Stimulated activated CD4-positive, alpha-beta T cell treated with anti-CD3 and anti-CD28 coated beads, Interleukin-12 subunit alpha, Interleukin-12 subunit beta, amount 100 ng/mL, for 24 hours (primary cell): ENCODE data around the gene PRL.

Experiments
- DNase-seq, 2 experiments: peaks; one replicate each; pipeline ENCODE4 v3.0.0-alpha.2; 2020; ENCODE audit warnings: low read depth in 2 of 2

Gene PRL

DNA sequence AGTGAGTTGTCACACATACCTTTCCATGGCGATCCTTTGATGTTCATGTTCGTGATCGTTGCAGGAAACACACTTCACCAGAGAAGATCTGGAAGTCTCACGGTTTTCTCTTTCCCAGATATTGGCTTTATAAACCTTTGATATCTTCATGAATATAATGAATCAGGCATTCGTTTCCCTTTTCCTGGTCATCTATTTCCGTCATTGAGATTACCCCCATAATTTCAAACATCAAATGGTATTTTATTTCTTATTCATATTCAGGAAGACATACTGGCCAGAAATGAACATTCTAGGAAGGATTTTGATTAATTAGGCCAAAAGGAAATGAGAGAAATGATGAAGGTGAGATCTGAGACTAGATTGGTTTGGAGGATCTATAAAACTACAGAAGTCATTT, at the start of gene PRL:
TSS of gene PRL (minus strand) at position 101 of the 400 bp plus-strand sequence. CDS start at position 47, 54 bp downstream.
- DNase-seq: no peak

DNA sequence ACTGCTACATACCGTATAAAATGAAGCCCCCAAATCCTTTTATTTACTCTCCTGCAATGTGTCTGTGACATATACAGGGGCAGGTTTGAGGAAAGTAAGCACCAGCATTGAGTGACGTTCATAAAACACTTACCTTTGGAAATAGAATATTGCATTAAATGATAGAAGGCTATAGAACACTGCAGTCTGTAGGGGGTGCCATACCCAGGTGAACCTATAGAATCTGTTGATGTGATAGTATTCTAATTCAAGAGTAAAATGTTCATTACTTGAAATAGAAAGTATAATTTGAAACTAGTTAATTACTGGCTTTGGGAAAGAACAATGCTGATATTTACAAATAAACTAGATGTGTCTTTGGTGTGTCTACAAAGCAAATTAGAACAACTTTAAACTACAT, 47.0 kb upstream of the PRL start:
- no peak for DNase-seq

DNA sequence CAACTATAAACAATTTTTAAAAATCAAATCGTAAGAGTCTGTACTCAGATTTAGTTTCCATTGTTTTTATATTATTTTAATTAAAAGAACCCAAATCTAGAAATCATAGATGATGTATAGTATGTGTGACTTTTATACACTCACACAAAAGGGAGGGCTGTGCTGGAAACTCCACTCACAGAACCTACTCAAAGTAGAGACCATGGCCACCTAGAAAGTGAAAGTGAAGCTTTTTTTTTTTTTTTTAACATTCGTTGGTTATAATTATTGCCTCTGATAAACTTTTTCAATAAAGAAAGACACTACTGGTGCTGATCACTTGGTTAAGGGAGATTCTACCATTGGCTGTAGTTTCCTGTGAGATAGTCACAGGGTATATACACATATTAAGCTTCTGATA, 37.9 kb upstream of the PRL start:
- DNase-seq: no peak

DNA sequence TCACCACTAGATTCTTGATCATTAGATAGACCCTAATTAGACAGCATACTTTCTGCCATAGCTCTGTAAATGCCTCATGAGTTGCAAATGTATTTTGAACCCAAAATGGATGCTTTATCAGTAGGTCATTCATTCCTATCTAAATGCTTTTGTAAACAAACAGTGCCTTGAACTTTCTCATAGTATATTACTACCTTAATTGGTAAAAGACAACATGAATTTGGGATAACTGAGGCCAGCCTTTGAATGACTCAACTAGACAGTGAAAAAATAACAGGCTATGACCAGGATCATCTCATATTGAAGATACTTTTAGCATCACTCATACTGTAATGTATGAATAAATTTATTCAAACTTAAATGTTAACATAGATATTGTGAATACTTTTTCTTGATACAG, 37.0 kb upstream of the PRL start:
- no peak for DNase-seq

DNA sequence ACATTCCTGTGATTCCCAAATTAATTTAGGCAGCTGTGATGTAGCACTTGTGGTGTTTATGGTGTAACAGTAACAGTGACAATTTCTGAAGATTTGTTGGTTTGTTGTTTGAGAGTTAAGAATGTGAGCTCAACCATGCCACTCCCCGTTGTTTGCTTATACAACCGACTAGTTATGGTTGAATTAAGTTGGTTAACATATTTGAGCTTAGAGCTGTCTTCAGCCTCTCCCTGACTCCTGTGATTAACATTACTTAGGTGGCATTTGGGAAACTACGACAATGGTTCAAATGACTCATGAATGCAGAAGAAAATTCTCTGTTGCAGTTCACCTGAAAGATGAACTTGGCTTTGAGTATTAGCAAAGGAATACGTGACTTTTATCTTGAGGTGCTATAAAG, 35.9 kb upstream of the PRL start:
- DNase-seq: no peak

DNA sequence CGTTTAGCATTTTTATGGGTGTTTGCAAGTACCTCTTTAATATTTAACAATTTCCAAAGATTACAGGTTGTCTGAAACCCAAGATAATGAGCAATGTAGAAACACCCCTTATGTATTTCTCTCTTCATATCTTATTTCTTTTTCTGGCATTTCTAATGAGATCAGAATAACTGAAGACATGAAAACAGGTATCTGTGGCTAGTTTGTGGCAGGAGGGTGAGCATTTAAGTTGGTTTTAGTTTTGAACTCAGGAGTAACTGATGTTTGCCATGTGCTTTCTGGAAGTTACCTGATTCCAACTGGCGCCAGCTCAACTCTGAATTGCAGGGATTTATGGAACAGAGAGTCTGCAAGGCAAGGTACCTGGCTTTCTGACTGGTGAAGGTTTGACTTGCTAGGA, 35.4 kb upstream of the PRL start:
- DNase-seq: no peak

DNA sequence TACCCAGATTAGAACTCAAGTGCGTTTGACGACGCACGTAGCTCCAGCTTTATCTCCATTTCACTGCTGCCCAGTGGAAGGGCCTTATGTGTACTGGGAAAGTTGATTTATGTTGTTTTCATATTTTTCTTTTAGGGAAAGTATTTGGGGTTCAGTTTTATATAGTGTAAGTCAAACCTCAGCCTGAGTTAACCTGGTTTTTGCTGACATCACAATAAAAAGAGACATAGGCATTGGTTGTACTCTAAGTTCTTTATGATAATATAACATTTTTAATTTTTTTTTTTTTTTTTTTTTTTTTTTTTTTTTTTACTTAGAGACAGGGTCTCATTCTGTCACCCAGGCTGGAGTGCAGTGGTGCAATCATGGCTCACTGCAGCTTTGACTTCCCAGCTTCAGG, 34.1 kb upstream of the PRL start:
- no peak for DNase-seq

DNA sequence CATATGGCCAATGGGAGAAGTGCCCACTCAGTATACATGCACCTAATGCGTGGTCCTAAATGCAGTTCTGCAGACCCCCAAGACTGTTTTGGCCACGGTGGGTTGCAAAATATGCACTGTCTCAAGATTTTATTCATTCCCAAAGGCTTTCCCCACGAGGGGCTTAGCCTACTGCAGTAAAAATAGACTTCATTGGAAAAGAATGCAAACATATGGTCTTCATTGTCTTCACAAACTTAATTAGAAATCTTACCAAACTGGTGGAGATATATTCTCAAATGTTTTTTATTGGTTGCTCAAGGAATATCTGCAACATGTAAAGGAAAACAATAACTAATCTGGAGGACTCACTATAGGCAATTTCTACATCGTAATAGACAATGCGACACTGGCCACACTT, 31.6 kb upstream of the PRL start:
- DNase-seq: no peak

DNA sequence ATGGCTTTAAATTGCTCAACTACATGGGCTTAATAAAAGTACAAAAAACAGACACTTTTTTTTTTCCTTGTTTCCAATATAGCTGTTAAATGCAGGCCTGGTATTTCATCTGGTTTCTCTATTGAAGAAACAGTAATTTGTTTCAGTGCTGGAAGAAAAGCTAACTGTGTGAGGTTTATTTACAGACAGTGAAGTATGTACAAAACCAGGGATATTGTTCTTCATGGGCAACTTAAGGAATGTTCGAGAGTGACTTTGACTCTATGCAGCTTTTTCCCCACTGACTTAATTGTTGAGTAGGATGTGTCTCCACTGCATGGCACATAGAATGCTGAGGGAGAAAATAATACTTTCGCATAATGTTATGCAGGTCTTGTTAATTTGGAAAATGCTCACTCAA, 31.0 kb upstream of the PRL start:
- DNase-seq: no peak

DNA sequence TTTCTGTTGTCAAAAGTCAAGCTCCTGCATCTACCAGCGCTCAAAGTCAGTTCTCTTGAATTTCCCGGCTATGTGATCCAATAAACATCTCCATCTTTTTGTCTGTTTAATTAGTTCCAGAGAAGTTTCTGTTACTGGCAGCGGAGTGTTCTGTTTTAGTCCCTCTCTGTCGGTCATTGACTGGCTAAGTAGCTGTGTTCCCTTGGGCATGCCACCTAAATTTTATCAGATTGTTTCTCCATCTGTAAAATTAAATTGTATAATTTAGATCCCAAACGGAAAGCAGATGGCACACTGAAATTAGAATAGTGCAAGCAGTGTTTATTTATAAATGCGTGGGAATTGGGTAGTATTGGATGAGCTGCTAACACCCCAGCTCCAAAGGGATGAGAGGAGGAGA, 29.7 kb upstream of the PRL start:
- no peak for DNase-seq

DNA sequence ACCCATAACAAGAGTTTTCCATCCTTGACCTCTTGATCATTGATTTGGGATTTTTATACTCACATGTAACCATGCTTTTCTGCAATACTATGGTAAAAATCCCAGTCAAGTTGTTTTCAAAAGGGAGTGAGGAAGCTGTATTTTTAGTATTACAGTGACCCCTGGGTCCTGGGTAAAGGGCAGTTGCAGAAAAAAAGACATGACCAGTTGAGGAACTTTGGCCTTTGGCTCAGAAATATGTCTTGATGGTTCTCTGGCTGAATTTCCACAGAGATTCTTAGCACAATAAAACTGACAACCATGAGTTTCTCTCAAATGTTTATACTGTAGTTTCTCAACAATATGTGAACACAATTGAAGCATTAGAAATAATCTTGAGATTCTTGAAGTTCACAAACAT, 28.6 kb upstream of the PRL start:
- DNase-seq: no peak

DNA sequence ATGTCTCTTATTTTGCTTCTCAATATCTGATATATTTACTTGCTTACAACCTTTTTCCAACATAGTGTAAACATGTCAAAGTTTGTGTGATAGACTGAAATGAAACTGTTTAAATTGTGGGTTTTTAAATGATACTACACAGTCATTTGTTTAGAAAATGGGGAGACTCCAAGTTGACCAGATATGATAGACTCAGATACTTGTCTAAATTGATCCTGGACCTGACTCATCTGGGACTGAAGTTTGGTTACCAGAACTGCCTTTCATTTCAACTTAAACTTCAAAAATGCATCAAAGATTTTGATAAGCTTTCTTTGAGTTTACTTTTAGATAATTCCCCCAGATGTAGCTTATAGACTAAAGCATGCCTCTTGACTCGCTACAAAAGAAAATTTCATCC, 27.0 kb upstream of the PRL start:
- DNase-seq: no peak

DNA sequence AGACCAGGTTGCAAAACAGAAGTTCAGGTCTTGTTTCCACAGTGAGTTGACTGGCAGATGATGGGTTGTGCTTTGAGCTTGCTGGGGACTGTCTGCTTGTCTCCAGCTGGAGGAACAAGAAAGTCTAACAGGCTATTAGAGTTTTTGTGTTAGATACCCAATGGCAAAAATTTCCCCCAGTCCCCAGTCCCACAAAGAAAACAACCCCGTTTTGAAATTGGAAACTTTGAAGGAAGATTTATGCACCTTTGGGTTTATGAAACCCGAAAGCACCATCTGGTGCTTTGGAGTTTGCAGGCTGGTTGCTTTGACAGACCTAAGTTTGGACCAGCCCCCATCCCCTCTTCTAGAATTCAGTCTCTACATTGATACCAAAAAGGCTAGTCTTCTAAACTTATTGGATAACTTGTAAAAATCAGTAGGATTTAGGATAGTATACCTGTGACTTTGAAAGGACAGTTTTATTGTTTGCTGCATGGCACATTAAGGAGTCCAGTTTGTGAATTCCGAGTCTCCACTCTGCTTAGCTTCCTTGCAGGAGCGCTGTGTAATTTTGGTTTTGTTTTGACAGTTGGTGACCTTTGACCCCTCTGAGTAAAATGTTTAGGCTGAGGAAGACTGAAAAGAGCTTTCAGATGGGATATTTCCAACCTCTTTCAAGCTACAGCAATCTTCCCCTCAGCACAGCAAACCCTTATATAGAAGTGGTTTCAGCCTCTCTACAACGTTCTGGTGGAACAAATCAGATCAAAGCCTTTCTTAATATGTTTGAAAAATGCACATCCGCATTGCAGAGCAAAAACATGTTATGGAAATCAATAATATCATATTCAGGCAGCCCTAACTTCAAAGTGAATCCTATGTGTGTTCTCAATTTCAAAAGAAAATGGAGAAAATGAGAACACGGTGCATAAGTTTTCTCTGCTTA, 25.5 kb upstream of the PRL start:
- no peak for DNase-seq

DNA sequence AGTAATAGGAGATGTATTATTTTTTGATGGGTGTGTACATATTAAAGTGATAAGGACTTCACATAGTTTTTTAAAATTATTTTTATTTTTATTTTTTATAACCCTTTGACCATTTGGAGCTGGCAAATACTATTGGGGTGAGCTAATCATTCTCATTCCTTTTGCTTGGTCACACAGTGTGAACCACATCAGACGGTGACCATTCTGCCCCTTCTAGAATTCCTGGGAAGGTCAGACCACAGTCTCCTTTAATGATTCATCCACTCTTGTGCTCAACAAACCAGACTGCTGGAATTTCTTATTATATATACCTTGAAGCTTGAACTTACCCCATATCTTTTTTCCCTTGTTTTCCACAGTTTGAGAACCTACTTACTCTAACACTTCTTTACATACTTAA, 23.9 kb upstream of the PRL start:
- DNase-seq: no peak

DNA sequence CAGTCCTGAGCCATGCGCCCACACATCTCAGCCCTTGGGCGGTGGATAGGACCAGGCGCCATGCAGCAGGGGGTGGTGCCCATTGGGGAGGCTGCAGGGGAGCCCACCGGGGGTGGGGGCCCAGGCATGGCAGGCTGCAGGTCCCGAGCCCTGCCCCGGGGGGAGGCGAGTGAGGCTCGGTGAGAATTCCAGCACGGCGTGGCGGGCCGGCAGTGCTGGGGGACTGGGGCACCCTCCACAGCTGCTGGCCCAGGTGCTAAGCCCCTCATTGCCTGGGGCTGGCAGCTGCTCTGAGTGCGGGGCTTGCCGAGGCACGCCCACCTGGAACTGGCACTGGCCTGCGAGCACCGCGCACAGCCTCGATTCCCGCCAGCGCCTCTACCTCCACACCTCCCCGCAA, 21.6 kb upstream of the PRL start:
- DNase-seq: no peak

DNA sequence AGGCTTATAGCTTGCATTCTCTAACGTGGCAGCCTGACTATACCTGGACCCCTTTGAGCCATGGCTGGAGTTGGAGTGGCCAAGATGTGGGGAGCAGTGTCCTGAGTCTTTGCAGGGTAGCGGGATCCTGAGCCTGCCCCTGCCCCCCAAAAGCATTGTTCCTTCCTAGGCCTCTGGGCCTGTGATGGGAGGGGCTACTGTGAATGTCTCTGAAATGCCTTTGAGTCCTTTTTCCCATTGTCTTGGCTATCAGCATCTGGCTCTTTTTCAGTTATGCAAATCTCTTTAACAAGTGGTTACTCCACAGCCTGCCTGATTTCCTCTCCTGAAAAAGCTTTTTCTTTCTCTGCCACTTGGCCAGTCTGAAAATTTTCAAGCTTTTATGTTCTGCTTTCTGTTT, 17.0 kb upstream of the PRL start:
- no peak for DNase-seq

DNA sequence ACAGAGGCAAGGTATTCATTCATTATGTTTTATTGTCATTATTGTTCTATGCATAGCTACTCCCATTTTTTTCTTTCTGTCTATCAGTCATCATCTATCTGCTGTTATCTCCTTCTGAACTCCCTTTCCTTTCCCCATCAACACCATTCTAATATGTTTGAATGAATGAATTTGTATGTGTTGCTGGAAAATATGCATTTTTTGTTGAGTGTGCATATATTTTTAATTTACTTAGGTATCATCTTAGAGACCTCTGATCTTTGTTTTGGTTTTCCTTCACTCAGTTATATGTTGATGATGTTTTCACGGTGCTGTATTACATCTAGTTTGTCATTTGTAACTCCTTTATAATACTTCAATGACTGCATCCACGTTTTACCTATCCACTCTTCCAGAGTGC, 12.1 kb upstream of the PRL start:
- no peak for DNase-seq

DNA sequence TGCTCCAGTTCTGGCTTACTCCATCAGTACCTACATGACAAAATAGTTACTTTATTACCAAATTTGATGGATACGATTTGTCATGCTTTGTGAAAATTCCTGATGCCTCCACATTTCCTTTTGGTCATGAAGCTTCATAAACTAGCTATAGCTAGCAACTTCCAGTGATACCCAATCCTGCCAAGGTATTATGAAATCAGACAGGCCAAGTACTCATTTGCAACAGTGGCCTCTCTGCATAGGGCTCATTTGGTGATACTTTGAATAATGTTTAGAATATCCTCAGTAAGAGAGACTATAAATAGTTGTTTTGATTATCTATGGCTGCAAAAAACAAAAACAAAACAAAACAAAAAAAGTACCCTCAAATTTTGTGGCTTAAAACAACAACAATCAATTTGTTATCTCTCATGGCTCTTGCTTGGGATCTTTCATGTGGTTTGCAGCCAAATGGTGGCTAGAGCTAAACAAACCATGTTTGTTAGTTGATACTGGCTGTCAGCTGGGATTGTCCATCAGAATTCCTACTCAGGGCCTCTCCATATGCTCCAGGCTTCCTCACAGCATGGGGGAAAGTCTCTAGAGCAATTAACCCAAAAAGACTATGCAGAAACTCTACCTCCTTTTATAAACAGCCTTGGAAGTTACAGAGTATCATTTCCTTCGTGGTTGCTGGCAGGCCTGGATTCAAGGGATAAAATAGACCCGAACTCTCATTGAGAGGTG, 10.1 kb upstream of the PRL start:
- no peak for DNase-seq

DNA sequence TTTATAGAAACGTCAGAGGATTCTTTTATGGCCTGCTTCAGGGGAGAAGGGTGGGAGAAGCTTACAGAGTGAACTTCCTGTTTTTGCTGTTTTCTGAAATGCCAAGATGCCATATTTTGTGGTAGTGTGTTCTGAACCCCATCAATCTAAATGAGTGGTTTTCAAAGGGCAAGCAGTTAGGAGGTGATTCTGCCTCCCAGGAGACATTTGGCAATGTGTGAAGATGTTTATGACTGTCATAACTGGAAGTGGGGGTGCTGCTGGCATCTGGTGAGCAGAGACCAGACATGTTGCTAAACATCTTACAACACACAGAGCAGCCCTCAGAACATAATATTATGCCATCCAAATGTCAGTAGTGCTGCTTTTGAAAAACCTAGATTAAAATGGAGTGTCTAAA, 6.0 kb upstream of the PRL start:
- DNase-seq: no peak

DNA sequence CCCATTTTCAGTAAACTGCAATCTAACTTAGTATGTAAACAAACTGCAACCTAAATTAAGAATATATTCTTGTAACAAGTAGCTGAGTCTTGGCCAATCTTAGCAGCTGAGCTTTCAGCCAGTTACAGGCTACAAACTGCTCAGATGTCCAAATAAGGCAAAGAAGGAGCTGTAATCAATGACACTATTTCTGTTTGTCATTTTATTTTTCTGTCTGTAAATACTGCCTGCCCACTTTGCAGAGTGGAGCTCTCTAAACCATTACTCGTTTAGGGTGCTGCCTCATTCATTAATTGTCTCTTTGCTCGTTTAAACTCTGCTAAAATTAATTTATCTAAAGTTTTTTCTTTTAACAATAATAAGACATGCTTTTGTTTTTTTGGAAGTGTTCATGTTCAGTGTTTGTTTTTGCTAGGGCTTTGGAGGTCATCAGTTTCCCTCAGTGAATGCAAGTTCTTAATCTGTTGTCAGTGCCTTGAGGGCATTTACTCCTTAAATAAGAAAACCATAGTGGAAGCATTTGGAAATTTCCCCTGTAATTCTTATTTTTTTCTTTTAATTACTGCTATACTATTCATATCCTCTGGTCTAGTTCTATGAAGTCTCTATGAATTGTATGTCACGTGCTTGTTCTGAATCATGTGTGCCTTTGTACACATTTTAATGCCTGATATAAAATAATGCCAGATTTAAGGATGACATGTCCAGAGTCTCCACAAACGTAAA, 3.6 kb upstream of the PRL start:
- DNase-seq: no peak

DNA sequence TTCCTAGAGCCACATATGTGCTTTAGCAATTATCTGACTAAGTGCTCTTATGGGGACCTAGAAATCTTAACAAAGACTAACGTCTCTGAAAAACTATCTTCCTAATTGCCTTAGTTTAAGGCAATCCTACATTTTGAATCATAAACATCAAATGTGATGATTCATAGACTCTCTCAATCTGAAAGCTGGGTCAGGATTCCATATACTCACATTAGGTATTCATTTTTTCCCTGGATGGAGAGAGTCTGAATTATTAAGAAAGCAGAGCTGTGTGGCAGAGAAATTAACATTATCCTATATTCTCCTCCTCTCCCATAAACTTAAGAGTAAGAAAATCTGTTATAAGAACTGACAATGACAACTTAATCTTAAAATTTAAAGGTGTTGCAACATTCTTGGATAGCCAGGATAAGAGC, 1.6 kb upstream of the PRL start:
- no peak for DNase-seq

DNA sequence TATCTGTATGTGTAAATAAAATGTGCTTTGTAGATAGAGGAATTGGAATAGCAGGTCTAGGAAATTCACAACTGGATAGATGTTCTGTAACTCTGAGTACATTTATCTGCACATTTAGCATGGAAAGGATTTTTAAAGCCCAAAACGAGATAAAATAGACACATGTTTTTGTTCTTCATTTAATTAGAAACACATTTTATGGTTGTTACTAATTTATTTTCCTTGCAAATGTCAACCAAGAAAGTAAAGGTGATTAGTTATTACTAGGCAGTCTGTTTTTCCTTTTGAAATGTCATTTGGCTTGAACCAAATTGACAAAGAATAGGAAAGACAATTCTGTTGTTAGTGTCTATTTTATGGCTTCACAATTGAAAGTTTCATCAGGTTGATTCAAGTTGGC, 769 bp downstream of the PRL start:
- DNase-seq: no peak

DNA sequence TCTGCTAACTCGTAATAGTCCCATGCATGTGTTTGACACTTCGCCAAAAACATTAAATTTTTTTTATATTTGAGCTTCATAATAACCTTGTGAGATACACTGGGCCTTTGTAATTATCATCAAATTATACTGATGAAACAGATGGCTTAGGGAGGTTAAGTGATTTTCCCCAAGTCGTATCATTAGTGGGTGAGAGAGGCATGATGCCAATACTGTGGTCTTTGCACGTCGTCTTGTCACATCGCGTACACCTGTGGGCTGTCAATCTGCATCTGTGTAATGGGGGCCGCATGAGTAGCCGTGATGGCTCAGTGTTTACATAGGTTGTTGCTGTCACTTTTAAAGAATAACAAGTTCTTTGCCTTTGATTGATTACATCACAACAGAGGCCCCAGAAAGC, 1.7 kb downstream of the PRL start:
- DNase-seq: no peak
